ENCODE results near the gene UEVLD.

DNA sequence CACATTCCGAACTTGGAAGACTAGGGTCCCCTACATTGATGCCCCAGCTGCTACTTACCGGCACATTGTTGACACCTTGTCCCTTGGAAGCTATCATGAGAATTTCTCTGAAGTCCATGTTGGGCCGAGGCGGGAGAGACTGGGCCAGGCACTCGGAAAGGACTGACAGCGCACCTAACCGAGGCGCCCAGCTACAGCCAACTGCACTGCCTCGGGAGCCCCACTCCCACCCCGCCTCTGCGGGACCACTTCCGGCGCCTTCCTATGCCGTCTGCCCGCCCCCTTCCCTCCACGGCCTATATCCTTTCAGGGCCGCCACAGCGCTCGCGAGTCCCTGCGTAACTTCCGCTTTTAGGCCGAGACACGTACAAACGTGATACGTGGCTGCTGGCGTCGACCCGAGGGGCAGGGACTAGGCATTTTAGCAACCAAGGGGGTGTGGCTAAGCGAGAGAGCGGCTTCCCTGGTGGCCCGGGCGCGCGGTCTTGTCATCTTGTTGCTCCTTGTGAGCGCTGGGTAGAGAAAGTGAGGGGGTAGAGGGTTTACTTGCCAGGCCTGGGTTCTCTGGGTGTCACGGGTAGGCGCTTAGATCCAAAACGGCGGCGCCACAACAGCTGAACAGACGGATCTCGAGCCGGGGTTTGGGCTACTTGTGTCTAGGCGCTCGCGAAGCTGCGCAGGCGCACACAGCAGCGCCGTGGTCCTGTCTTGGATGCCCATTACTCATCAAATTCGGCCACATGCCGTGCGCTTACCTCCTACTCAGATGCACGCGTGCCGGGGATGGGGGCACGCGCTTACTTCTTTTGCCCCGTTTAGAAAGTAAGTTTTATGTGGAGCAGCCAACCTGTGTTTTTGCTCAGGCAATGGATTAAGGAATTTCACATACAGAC, 45.9 kb upstream of the UEVLD start, which contains the start of gene SPTY2D1:
- TF ChIP-seq, protein P1, sequence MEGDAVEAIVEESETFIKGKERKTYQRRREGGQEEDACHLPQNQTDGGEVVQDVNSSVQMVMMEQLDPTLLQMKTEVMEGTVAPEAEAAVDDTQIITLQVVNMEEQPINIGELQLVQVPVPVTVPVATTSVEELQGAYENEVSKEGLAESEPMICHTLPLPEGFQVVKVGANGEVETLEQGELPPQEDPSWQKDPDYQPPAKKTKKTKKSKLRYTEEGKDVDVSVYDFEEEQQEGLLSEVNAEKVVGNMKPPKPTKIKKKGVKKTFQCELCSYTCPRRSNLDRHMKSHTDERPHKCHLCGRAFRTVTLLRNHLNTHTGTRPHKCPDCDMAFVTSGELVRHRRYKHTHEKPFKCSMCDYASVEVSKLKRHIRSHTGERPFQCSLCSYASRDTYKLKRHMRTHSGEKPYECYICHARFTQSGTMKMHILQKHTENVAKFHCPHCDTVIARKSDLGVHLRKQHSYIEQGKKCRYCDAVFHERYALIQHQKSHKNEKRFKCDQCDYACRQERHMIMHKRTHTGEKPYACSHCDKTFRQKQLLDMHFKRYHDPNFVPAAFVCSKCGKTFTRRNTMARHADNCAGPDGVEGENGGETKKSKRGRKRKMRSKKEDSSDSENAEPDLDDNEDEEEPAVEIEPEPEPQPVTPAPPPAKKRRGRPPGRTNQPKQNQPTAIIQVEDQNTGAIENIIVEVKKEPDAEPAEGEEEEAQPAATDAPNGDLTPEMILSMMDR (IDR thresholded peaks at IDR 0.05; ENCODE audit: low read depth, low read length) = no peak
- no peak for TF ChIP-seq EZH2phosphoT487 (IDR thresholded peaks at IDR 0.05; ENCODE audit: low read depth)
